Measurements from ENCODE around the gene POTEF.
"Not testable (repeated sequence)": the region's sequence is repeated elsewhere in the genome, so short reads cannot be mapped to it uniquely, and the experiment has no call there.

GRCh38 chr2:130140516-130140915 lies 11.5 kb upstream of the POTEF start:
- TF ChIP-seq, protein P1, sequence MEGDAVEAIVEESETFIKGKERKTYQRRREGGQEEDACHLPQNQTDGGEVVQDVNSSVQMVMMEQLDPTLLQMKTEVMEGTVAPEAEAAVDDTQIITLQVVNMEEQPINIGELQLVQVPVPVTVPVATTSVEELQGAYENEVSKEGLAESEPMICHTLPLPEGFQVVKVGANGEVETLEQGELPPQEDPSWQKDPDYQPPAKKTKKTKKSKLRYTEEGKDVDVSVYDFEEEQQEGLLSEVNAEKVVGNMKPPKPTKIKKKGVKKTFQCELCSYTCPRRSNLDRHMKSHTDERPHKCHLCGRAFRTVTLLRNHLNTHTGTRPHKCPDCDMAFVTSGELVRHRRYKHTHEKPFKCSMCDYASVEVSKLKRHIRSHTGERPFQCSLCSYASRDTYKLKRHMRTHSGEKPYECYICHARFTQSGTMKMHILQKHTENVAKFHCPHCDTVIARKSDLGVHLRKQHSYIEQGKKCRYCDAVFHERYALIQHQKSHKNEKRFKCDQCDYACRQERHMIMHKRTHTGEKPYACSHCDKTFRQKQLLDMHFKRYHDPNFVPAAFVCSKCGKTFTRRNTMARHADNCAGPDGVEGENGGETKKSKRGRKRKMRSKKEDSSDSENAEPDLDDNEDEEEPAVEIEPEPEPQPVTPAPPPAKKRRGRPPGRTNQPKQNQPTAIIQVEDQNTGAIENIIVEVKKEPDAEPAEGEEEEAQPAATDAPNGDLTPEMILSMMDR (IDR thresholded peaks at IDR 0.05): not testable (repeated sequence)
- not testable (repeated sequence) for TF ChIP-seq POLR2A (IDR thresholded peaks at IDR 0.05)
